HG03095 (cell line): ENCODE results near the gene ERGIC2.
A peak's percentile ranks its signal among the peaks of the same experiment; 100 is the strongest.

Experiments
- ATAC-seq: cut with Tn5 transposase; IDR thresholded peaks from one replicate; pipeline ENCODE4 v1.9.1; 2021; ENCODE audit warnings: moderate library complexity; ENCODE audit not compliant: unreplicated experiment

The ERGIC2 gene

DNA sequence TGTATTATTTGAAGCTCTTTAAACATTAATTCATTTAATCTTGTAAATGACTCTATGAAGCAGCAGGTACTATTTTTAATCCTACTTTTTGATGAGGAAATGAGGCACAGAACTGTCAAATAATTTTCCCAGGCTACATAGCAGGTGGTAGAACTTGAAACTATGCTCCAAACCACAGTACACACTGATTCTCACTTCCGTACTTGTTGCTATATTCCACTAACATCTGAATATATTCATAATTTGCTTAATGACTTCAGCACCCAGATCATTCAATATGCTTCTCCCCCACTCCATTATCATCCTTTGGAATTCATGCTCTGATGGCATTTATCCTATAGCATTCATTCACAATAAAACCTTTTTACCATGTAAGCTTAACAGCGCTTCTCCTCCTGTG lies 4.9 kb downstream of the ERGIC2 start:
- ATAC-seq: no peak

DNA sequence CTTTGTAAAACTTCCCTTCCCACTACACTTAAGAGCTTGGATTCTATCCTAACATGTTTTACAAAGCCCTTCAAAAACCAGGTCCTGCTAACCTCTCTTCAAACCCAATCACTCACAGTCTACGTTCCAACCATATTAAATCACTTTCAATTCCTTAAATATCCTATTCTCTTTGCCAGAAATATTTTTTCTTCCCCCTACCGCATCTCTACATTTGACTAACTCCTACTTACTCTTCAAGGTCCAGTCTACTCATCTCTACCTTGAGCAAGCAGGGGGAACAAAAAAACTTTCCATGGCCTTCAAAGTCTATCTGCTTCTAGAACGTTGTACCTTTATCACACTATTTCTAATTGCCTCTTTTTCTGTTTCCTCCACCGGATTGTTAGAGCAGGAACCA lies 6.1 kb downstream of the ERGIC2 start:
- no peak for ATAC-seq

DNA sequence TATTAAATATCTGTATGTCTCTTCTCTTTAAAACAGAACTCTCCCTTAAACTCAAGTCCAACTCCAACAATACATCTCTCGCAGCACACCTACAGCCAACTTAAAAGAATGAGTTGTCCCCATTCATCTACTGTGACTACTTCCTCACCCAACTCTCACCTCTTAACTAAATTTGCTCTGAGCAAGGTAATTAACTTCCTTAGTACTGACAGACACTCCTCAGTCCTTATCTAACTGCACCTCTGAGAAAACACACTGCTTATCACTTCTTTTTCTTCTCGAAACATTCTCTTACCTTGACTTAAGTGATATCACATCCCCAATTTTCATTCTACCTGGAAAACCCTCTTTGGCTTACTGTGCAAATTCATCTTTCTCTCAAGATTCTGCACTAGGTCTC lies 7.0 kb downstream of the ERGIC2 start:
- ATAC-seq: no peak

DNA sequence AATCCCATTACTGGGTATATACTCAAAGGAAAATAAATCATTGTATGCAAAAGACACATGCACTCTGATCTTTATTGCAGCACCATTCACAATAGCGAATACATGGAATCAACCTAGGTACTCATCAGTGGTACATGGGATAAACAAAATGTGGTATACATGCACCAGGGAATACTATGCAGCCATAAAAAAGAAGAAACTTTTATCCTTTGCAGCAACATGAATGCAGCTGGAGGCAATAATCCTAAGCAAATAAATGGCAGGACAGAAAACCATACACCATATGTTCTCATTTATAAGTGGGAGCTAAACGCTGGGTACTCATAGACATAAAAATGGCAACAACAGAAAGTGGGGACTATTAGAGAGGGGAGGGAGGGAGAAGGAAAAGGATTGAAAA lies 15.9 kb downstream of the ERGIC2 start:
- no peak for ATAC-seq

DNA sequence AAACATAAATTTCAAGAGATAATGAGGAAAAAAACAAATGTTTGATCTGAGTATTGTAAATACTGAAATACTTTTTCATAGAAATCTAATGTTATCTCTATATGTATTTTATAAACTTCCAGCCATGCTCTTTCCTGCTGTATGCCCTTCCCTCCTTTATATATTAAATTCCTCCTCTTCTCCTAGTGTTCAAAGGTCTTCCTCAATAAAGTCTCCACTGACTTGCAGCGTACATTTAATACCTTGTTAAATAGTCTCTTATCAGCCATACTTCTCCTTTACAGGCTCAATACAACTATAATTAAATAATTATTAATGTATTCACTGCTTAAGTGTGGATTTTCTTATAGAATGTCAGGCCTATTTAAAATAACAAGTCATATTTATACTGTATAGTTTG lies 26.0 kb downstream of the ERGIC2 start:
- no peak for ATAC-seq

DNA sequence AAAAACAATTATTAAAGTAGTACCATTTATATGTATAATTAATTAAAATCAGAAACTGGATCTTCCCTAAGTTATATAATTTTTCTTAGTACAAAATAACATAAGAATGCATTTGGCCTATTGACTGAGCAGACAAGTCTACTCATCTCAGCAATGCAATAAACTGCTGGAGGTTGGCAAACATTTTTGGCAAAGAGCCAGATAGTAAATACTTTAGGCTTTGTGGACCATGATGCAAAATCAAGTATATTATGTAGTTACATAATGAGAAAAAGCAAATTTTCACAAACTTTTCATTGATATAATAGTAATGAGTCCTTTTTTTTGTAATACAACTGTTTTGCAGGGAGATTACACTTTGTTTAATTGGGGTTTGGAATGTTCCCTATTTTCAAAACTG lies 30.9 kb downstream of the ERGIC2 start:
- ATAC-seq: no peak

DNA sequence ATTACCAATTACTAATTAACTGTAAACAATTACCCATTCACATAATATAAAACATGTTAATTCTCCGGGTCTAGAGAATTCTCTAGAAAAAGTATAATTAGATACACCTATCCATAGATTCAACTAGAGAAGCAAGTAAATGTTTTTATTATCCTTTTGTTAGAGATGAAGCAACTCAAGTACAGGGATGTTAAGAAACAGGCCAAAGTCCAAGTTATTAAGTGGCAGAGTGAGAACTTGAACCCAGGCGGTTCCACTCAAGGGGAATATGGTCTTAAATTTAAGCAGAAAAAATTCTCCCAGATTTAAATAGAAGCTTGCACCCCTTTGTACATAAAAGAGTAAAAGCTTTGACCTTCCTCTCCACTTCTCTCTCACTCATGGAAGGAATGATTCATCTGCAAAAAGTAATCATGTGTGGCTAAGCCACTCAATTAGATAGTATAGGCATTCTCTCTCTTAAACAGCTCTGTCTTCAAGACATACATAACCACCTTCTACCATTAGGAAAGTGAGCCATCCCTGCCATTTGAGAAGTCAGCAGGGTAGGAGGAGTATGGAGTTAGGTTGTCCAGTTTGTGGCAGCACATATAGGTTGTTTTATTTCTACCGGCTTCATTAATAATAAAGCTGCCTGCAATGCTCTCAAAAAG lies 34.1 kb downstream of the ERGIC2 start:
- ATAC-seq: no peak

DNA sequence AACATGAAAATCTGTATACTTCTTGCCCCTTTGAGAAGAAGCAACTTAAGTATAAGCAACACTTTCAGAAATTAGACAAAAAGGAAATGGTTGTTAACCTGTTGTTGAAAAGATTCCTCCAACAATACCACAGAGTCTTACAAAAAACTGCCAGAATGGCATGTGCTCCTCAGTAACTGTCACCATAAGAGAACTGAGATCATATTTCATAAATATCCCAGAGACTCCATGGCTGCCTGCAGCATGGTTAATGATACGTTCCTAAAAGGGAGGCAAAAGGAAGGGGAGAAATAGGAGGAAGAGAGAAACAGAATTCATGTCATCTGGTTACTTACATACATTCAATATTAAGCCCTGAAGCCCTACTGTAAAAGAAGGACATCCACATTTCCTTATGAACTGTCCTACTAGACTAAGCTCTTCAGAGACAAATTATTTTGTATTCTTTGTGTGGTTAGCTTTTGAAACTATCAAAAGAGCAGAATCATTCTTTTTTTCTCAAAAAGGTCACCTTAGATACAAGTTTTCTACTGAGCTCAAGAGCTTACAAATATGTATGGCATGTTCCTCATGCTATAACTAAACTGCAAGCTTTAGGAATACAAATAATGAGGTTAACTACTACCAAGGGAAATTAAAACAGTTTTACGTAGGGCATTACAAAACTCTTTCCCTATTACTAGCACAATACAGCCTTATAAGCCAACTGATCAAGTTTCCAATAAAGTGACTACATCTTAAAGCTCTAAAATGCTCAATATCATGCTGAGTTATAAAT lies 37.8 kb downstream of the ERGIC2 start:
- no peak for ATAC-seq

DNA sequence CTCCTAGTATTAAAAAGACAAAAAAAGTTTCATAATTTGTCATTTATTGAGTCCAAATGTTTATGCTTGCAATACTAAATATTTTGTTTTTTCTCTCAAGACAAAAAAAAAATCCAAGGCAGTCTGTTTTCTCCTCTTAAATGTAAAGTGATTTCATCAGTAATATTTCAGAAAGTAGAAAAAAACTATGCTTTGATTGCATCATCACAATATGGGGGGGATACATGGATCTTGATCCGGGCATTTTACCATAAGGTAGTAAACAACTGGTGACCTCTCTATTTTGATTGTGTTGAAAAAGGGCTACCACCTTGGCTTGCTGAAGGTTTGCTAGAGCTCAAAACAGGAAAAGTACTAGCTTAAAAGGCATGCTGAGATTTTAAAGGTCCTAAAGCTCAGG lies 43.6 kb downstream of the ERGIC2 start:
- ATAC-seq: no peak

DNA sequence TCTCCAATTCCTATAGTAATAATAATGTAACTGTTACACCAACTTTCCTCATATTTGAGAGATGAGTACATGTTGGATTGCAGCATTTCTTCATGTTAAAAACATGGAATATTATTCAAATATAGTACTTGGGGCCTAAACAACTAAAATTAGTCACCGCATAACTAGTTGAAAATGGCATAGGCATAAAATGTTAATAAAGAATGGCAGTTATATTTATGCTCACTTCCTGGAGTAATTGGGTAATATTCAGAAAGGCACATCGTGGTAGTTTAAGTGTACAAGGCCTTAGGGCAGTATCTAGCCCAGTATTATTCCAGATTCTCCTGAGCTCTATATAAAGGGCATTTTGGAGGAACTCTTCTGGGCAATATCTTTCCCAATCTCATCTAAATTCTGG lies 46.0 kb downstream of the ERGIC2 start:
- no peak for ATAC-seq

DNA sequence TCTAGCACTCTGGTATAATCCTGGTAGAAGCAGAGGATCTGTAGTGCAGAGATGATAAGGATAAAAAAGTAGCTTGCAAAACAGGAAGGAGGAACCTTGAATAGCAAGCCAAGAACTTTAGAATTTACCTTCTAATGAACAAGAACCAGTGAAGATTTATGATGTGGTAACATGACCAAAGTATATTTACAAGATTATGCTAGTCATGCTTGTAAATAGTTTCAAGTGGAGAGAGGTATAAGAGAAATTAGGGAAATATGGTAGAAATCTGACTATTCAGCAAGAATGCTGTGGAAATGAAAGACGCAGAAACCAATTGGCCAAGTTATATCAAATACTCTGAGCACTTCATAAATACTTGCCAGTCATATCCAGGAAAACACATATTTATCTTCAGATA lies 47.8 kb downstream of the ERGIC2 start:
- no peak for ATAC-seq

DNA sequence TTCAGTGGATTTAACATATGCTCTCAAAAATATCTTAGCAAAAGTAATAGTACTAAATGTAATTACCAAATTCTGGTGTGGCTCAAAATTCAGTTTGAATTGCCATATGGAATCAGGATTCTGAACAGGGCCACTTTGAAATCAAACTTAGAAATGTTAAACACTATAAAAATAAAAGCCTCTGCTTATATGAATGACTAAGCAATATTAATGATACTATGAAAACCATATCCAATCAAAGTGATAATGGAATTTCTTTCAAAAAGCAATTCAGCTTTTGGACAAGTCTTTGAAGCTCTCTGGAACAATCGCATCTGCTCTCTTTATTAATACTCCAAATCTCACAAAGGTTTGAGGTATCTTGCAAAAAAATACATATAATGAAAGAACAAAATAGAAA lies 51.6 kb downstream of the ERGIC2 start:
- no peak for ATAC-seq

DNA sequence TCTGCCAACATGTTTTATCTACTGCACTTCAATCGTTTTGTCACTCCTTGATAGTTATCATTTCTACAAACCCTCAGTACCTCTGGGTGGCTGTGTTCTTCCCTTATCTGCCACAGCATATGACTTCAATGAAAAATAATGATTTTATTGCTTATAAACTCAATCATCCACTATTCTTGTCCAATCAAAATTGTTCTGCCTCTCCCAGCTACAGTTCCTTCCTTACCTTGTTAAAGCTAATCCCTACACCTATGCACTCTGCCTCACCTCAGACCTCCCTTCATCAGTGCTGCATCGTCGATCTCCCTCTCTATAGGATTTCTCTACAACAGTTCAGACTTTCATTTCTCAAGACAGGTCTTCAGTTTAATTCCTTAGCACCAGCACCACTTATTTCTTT lies 58.8 kb downstream of the ERGIC2 start:
- ATAC-seq: no peak

DNA sequence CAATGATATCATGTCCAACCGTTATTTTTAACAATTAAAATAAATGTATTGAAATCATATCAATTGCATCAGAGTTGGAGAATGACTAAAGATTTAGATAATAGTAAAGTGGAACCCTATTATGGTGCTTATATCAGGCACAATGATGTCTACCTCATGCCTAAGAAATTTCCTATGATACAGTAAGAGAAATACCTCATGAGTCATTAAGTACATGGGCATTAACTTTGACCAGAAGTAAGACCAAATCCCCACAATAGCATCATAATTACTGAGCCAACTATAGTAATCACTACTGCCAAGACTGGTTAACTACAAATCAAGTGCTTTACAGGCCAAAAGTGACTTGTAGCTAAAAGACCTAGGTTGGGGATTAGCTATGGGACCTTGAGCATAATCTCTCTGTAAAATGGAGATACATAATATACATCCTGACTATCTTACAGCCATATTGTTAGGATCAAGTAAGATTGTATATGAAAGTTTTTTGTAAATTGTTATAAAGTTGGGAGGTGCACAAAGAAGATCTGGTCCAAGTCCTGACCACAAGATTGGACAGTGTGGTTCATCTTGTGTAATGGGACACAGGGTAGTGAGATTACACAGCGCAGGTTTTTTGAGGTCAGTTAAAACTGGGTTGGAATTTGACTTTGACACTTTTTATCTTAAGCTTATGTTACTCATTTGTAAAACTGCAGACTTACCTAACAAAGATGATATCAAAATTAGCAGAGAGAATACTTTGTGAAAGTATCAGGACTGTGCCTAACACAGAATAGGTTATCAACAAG lies 60.5 kb downstream of the ERGIC2 start:
- ATAC-seq: no peak

DNA sequence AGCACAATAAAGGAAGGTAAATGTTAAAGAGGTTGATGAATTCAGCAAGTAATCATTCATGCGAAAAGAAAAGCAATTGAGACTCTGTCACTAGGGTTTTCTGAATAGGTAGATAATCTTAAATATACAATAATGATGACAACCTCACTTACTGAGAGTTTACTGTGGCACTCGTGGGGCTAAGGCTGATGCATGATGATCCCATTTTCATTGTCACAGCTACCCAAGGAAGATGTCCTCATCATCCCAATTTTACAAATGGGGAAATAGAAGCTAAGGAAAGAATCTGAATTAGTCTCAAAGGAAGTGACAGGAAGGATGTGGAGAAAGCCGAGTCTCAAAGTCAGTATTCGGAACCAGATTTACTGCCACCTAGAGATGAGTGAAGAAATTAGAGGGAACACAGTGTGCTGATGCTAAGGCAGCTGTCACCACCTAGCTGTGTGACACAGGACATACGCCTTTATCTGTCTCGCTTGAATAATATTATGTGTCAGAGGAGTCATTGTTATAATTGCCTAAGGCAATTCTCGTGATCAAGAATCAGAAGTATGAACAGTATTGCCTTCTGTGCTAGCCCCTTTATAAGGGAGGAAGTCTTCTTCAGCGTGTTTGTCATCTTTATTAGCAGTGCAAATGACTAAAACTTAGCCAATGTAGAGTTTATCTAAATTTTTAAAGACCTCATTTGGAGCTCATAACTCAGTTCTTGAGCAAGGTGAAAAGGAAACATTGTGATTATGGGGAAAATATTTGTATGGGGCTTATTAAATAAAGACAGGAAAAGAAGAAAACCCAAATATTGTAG lies 63.2 kb downstream of the ERGIC2 start:
- ATAC-seq: peak; percentile 99

DNA sequence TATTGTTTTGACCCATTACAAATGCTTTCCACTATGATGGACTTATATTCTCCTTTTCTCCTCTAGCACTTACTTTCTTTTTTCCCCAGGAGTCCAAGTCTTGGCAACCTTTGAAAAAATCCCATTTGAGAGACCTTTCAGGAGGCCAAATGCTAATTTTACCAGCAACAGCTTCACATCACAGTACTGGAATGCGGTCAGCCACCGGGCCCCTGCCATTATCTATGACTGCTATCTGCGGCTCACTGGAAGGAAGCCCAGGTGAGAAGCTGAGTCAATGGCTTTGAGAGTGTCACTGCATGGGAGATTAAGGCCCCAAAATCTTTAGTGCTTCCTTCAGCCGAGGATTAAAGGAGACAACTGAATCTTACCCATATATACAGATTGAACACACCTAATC lies 64.2 kb downstream of the ERGIC2 start:
- no peak for ATAC-seq

DNA sequence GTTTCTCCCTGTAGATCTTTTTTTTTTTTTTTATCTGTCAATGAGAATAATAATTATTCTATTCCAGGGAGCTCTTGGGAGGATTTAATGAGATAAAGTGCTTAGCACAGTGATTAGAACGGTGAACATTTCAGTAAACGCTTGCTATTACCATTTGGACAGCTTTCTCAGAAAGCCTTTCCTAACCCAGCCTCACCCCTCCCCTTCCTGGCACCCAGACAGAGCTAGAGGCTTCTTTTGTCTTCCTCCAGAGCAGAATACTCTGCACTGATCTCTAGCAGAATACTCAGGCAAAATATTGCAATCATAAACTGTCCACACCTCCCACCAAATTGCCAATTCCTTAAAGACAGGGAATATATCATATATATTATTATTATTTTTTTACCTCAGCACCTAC lies 66.6 kb downstream of the ERGIC2 start:
- no peak for ATAC-seq

DNA sequence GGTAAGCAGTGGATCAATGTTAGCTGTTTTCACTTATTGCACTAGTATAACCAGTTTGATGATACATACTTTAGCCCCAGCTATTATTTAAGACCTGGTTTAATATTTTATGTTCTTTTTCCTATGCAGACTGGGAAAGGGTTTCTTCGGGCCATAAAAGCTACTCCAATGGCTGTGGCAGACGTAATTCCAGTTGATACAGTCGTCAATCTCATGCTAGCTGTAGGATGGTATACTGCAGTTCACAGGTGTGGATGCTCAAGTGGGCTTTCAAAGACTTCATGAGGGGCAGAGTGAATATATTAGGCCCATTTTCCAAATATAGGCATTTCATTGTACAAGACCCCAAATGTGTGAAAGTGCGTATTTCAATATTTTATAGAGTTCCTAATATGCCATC lies 70.1 kb downstream of the ERGIC2 start:
- ATAC-seq: no peak

DNA sequence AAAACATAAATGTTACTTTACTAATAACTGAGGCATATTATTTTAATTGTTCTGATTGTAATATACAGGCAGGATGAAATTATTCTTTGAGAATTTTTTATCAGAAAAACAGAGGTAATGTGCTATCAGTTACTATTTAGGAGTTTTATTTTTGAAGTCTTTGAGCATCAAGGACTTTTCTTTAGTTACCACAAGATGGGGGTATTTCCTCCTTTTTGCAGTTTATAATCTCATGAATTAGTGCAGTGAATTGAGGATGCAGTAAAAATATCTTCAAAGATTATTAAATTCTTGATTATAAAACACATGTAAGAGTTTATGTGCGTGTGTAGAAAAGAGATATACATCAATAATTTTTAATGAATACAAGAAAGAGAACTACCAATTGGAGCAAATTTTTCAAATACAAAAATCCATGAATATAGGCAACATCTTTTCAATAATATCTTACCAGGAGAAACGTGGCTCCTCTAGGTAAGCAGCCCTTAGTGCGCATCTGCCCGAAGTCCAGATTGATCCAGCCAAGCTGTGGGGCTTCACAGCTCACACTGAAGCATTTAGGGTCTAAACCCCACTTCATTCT lies 71.6 kb downstream of the ERGIC2 start:
- ATAC-seq: no peak

DNA sequence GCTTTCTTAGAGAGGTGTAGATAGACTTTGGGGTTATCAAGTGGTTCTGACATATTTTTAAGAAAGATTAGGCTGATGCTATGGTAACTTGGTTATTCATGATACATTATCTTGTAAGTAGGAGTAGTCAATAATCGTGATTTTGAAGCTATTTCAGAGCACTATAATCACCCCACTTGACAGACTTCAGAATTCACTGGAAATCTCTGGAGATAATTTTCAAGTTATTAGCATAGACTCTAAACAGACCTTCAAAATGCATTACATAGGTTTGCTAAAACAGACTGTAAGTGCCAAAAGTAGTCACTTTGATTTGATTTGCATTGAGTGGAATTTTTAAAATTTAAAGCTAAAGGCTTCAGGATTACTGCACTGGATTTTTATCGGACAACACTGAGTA lies 74.3 kb downstream of the ERGIC2 start:
- ATAC-seq: no peak

DNA sequence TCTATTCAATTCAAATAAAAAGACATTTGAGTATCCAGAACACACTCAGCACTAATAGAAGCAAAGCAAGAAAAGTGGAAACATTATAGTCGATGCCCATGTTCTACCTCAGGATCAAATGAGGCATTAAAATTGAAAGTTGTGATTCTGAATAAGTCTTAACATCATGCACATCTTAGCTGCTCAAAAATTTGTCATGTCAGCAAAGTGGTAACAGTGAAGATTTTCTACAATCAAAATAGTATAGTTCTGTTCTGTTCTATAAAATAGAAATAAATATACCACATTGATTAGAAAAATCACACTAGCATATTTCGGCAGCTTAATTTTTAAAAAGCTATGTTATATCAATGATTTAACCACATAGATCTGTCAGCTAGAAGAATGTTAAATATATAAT lies 74.7 kb downstream of the ERGIC2 start:
- no peak for ATAC-seq
